ENCODE results near the gene ARL15. TPM values are rescaled to one million over a fixed set of nuclear protein-coding genes. Genes with fewer than 3 reads are reported as not detected.

Gene ARL15
- total and polyA plus RNA-seq, 2 donors (not counting 1 experiment from before 2014, with no cell fraction given) = 5.8 to 20.5 TPM

- Mint-ChIP-seq H3K4me3 (no peak overlapping the region), H3K27me3 (peaks cover 42% of the 10 kb centered on the region), H3K27ac (no peak overlapping the region), H3K4me1 (no peaks in the 10 kb centered on the region), H3K9me3 (ENCODE audit: insufficient read depth) (no peaks in the 10 kb centered on the region)
- TF ChIP-seq CTCF (IDR thresholded peaks at IDR 0.05) (no peak), EZH2 (IDR thresholded peaks at IDR 0.05; ENCODE audit: borderline replicate concordance, insufficient read depth, low read depth, low read length, poor library complexity, severe bottlenecking) (no peak)
- H2AFZ ChIP-seq (ENCODE audit: insufficient read depth, low read depth, low read length, poor library complexity, severe bottlenecking) = no peak overlapping the region
- H3K4me1 ChIP-seq (ENCODE audit: control insufficient read depth in 2 of 2, insufficient read depth in 2 of 2, low read length in 2 of 2) = no peaks in the 10 kb centered on the region
- POLR2A ChIA-PET = no interaction called here
- no peak overlapping the region for H3K27ac ChIP-seq (ENCODE audit: low read length in 2 of 2)
- no peaks in the 10 kb centered on the region for H4K20me1 ChIP-seq (ENCODE audit: control insufficient read depth, insufficient read depth, low read length, poor library complexity, severe bottlenecking)
- H3K36me3 ChIP-seq (replicated peaks in 1 of 2; ENCODE audit: control extremely low read depth in 1 of 2, control insufficient read depth in 1 of 2, extremely low read depth in 1 of 2, insufficient read depth in 2 of 2, low read length in 1 of 2) = no peaks in the 10 kb centered on the region
- DNase-seq = no peak
- H3K27me3 ChIP-seq (replicated peaks in 1 of 4; ENCODE audit: control extremely low read depth in 1 of 4, control insufficient read depth in 3 of 4, insufficient read depth in 4 of 4, low read length in 3 of 4) = peaks cover 0 to 12% (median 2%) of the 10 kb centered on the region in 4 experiments
- H3K4me2 ChIP-seq (replicated peaks; ENCODE audit: low read depth, low read length, poor library complexity, severe bottlenecking) = no peak overlapping the region
- ATAC-seq (ENCODE audit: low read depth) = no peak
- no peaks in the 10 kb centered on the region for H3K79me2 ChIP-seq (ENCODE audit: control insufficient read depth, insufficient read depth, low read length)
- intact Hi-C loops (cut with micrococcal nuclease) = no loop called here
- CTCF ChIA-PET = interaction anchor here (0.6 to 1.0 kb wide), 2 partner anchors 12 to 66 kb away, joined by 3 read pairs; no protein-coding TSS in a partner anchor
- no CpG with 5 or more reads among the region's 2 CpGs for WGBS (ENCODE audit: insufficient coverage)
- H3K9ac ChIP-seq (ENCODE audit: low read length) = no peak overlapping the region
- peaks cover 0 to 1% (median 0%) of the 10 kb centered on the region in 3 donors for H3K9me3 ChIP-seq (ENCODE audit: control extremely low read depth in 1 of 3, control insufficient read depth in 2 of 3, insufficient read depth in 1 of 3, low read length in 2 of 3)
- H3K4me3 ChIP-seq (ENCODE audit: control extremely low read depth in 1 of 5, extremely low read depth in 1 of 5, insufficient read depth in 1 of 5, low read depth in 2 of 5, low read length in 4 of 5) = no peak overlapping the region
These were observed 13.1 kb upstream of the ARL15 start for GRCh38 chr5:54323495-54323894.

GRCh38 chr5:54320256-54320655 is 9.9 kb upstream of the ARL15 start:
- no peak for DNase-seq
- Histone ChIP-seq H4K20me1 (ENCODE audit: control insufficient read depth, insufficient read depth, low read length, poor library complexity, severe bottlenecking) (no peaks in the 10 kb centered on the region), H3K27ac (ENCODE audit: low read length in 2 of 2) (no peak overlapping the region), H3K4me3 (ENCODE audit: control extremely low read depth in 1 of 5, extremely low read depth in 1 of 5, insufficient read depth in 1 of 5, low read depth in 2 of 5, low read length in 4 of 5) (no peak overlapping the region), H3K27me3 (replicated peaks in 1 of 4; ENCODE audit: control extremely low read depth in 1 of 4, control insufficient read depth in 3 of 4, insufficient read depth in 4 of 4, low read length in 3 of 4) (peaks cover 0 to 18% (median 3%) of the 10 kb centered on the region in 4 experiments), H3K4me1 (ENCODE audit: control insufficient read depth in 2 of 2, insufficient read depth in 2 of 2, low read length in 2 of 2) (no peaks in the 10 kb centered on the region), H3K9me3 (ENCODE audit: control extremely low read depth in 1 of 3, control insufficient read depth in 2 of 3, insufficient read depth in 1 of 3, low read length in 2 of 3) (peaks cover 0 to 1% (median 0%) of the 10 kb centered on the region in 3 donors), H3K36me3 (replicated peaks in 1 of 2; ENCODE audit: control extremely low read depth in 1 of 2, control insufficient read depth in 1 of 2, extremely low read depth in 1 of 2, insufficient read depth in 2 of 2, low read length in 1 of 2) (no peaks in the 10 kb centered on the region), H3K9ac (ENCODE audit: low read length) (no peak overlapping the region), H3K79me2 (ENCODE audit: control insufficient read depth, insufficient read depth, low read length) (no peaks in the 10 kb centered on the region), H2AFZ (ENCODE audit: insufficient read depth, low read depth, low read length, poor library complexity, severe bottlenecking) (no peak overlapping the region), H3K4me2 (replicated peaks; ENCODE audit: low read depth, low read length, poor library complexity, severe bottlenecking) (no peak overlapping the region)
- H3K4me1 Mint-ChIP-seq = no peaks in the 10 kb centered on the region
- H3K27me3 Mint-ChIP-seq = peaks cover 42% of the 10 kb centered on the region
- ChIA-PET POLR2A (no interaction called here), CTCF (no interaction called here)
- H3K4me3 Mint-ChIP-seq = no peak overlapping the region
- no CpG with 5 or more reads among the region's 1 CpG for whole genome bisulfite sequencing (ENCODE audit: insufficient coverage)
- no peaks in the 10 kb centered on the region for H3K9me3 Mint-ChIP-seq (ENCODE audit: insufficient read depth)
- TF ChIP-seq EZH2 (IDR thresholded peaks at IDR 0.05; ENCODE audit: borderline replicate concordance, insufficient read depth, low read depth, low read length, poor library complexity, severe bottlenecking) (no peak), CTCF (IDR thresholded peaks at IDR 0.05) (no peak)
- H3K27ac Mint-ChIP-seq = no peak overlapping the region
- intact Hi-C loops (cut with micrococcal nuclease) = no loop called here
- no peak for ATAC-seq (ENCODE audit: low read depth)

Measured in B cell (primary cell).